ENCODE measurements around the gene AKIRIN1.
"Not testable (repeated sequence)": the region's sequence is repeated elsewhere in the genome, so short reads cannot be mapped to it uniquely, and the experiment has no call there.

Gene AKIRIN1

GRCh38 chr1:38990738-38991637, at the start of gene AKIRIN1:
TSS of gene AKIRIN1 (plus strand) at chr1:38991276. CDS start at chr1:38991381, 105 bp downstream.
- peak; percentile 97 for DNase-seq (ENCODE audit: low read depth)

DNA sequence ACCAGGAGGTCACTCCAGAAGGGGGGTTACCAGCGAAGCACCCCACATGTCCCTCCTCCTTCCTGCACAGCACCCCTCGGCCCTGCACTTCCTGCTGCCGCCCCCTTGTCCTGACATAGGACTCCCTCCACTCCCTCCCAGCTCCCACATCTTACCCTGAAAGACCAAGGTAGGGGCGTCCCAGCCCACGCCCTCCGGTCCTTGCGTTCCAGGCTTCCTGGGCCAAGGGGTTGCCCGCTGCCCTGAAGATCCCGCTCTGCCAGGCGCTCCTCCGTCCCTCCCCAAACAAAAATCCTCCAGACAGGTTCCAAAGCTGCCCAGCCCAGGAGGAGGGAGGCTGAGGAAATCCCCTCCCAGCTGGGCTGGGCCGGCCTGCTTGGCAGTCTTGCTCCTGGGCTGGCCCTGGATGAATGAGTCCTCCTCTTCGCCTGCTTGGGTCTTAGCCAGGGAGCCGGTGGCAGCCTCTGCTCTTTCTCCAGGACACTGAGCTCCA, 49.5 kb upstream of the AKIRIN1 start, which contains the start of gene RHBDL2:
TSS of gene RHBDL2 (minus strand) at position 304 of the 493 bp plus-strand sequence. CDS start 22,618 bp downstream, outside the sequence.
- no peak for DNase-seq (ENCODE audit: low read depth)

GRCh38 chr1:38942664-38943428, 48.2 kb upstream of the AKIRIN1 start:
- no peak for DNase-seq (ENCODE audit: low read depth)

GRCh38 chr1:38944547-38944946, 46.5 kb upstream of the AKIRIN1 start:
- DNase-seq (ENCODE audit: low read depth), result no peak

DNA sequence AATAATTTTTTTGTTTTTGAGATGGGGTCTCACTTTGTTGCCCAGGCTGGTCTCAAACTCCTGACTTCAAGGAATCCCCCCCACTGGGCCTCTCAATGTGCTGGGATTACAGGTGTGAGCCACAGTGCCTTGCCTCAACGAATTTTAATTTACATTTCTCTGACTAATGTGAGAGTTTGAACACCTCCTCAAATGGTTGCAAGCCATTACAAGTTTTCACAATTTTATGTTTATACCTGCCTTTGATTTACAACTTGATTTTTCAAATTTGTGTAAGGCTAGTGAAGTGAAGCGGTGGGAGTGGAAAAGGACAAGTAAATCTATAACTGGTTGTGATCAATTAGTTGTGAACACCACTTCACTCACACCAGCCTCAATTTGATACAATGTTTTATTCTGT, 40.5 kb upstream of the AKIRIN1 start:
- DNase-seq (ENCODE audit: low read depth), result no peak

GRCh38 chr1:38953433-38953860, 37.6 kb upstream of the AKIRIN1 start:
- DNase-seq (ENCODE audit: low read depth), result no peak

- no peak for DNase-seq (ENCODE audit: low read depth)
Measured at GRCh38 chr1:38958967-38959366, 32.1 kb upstream of the AKIRIN1 start.

DNA sequence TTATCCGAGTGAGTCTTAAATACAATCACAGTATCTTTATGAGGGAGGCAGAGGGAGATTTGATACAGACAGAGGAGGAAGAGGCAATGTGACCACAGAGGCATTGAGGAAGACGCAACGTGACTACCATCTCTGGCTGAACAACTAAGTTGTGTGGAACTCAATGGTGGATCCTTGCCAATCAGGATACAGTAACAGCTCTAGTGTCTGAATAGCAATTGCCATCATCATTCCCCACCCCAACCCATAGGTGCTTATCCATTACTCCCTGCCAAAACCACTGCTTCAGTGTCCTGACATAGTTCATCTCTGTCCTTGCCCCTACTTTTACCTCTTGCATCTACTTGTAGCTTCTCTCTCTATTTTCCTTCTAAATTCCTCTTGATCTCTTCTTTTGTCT, 29.0 kb upstream of the AKIRIN1 start:
- DNase-seq (ENCODE audit: low read depth), result no peak

- no peak for DNase-seq (ENCODE audit: low read depth)
Measured at GRCh38 chr1:38962560-38962959, 28.5 kb upstream of the AKIRIN1 start.

DNA sequence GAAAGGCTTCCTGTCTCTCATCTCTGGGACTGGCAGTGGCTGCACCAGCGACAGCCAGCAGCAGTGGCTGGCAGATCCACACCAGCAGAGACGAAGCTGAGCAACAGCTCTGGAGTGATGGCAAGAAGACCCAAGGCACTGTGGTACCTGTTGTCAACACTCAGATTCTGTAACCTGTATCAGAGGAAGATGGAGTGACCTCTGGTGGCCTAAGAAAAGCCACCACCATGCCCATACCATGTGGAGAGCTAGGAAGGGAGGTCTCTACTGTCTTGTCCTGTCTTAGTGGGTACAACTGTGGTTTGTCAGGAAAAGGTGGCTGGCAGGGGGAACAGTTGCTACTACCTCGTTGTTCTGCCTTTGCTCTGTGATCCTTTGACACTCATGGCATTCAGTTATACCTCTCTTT, 26.9 kb upstream of the AKIRIN1 start:
- DNase-seq (ENCODE audit: low read depth), result no peak

DNA sequence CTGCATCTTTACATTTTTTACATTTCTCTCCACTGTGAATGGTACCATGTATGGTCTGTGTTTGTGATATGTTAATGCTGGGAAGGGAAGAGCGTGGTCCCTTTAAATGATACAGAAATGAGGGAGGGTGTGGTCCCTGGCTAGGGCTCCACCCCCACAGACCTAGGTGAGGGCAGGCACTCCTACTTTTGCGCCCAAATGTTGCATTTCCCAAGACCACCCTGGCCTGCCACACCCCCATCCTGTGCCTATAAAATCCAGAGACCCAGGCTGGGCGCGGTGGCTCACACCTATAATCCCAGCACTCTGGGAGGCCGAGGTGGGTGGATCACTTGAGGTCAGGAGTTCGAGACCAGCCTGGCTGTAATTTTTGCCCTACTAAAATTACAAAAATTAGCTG, 17.9 kb upstream of the AKIRIN1 start:
- not testable (repeated sequence) for DNase-seq (ENCODE audit: low read depth)

DNA sequence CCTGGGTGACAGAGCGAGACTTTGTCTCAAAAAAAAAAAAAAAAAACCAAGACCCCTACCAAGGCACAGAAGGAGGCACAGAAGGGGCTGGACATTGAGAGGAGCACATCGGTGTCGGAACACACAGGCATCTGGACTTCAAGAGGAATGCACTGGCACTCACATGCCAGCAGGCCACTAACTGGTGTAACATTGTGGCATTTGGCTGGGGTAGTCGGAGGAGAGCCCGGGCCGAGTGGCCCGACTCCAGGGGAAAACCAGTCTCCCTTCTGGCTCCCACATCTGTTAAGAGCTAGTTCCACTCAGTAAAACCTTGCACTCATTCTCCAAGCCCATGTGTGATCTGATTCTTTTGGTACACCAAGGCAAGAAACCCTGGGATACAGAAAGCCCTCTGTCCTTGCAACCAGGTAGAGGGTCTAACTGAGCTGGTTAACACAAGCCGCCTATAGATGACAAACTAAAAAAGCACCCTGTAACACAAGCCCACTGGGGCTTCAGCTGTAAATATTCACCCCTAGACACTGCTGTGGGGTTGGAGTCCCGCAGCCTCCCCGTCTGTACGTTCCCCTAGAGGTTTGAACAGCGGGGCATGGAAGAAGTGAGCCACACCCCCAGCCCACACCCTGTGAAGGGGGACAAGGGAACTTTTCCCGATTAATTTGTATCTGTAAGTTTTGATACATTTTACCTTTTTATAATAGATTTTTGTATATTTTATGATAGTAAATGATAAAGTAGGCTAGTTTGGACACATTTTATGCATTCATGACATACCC, 17.2 kb upstream of the AKIRIN1 start:
- DNase-seq (ENCODE audit: low read depth), result no peak

GRCh38 chr1:38977399-38978244, 13.5 kb upstream of the AKIRIN1 start:
- peak; percentile 11 for DNase-seq (ENCODE audit: low read depth)

DNA sequence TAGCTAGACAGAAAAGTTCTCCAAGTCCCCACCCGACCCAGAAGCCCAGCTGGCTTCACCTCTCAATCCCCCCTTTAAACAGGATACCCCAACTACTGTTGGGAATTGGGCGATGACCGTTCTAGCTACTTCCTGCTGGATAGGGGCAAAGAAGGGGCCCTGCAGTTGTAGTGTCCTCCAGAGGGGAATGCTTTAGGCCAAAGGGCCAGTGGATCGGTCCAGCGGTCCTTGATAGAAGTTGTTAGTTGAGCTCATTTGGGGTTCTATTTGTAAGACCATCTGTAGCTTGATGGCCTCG, 12.9 kb upstream of the AKIRIN1 start:
- DNase-seq (ENCODE audit: low read depth), result not testable (repeated sequence)

- DNase-seq (ENCODE audit: low read depth), result not testable (repeated sequence)
Measured at GRCh38 chr1:38979380-38979779, 11.7 kb upstream of the AKIRIN1 start.

DNA sequence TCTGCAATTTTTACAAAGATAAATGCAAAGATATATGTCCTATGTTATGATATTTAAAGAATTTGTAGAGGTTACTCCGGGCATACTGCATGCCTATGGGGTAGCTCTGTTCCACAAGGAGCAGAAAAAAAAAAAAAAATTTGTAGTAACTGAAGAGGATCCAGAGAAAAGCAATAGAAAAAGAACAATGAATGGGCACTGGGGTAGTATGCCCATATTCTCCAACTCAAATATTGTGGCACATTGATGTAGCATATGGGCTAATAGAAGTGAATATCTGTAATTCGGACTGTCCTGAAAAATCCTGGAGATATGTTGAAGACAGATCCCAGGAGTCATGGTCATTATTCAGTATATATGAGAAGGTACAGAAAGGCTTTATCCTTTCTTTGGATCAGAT, 1.1 kb upstream of the AKIRIN1 start:
- no peak for DNase-seq (ENCODE audit: low read depth)

DNA sequence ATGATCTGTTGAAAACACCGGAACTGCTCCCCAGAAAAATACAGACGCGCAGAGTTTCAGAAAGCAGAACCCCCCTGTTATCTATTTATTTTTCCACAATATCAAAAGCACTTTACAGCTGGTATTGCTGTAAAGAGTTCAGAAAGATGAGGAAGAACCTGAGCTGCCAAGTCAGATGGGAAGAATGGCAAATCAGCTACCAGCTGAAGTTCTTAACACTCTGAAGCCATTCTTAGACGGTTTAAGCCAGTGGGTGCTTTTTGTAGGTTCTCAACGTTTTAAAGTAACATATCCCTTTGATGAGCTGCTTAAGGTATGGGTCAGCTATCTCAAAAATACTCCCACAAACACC, 714 bp upstream of the AKIRIN1 start:
- no peak for DNase-seq (ENCODE audit: low read depth)

DNA sequence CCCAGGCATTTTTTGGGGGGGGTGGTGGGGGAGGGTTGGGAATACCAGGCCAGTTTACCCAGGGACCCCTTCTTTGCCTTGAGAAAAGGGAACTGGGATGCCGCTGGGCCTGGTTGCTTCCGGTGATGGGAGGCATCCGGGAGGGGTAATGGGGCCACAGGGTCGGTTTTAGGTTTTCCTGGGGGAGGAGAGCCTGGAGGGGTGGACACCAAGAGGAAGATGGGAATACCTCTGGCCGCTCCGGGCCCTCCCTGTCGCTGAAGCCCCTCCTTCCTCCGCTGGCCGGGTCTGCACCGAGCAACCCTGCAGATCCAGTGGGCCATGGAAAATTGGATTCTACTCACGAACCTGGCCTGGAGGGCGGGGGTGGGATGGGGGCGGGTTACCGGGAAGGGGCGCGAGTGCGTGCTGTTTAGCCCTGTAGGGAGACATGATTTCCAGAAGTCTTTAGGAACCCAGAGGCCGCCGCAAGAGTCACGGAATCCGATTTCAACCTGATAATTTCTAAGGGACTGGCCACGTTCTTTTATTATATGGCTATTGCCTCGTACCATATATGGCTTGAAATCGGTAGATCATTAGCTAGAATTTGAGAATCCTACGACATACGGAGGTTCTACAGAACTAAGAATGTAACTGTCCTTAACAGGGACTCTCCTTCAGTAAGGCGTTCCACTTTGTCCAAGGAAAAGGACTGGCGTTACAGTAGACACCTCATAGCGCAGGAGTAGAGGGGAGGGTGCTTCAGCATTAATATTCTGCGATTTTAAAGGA, 749 bp downstream of the AKIRIN1 start:
- no peak for DNase-seq (ENCODE audit: low read depth)

DNA sequence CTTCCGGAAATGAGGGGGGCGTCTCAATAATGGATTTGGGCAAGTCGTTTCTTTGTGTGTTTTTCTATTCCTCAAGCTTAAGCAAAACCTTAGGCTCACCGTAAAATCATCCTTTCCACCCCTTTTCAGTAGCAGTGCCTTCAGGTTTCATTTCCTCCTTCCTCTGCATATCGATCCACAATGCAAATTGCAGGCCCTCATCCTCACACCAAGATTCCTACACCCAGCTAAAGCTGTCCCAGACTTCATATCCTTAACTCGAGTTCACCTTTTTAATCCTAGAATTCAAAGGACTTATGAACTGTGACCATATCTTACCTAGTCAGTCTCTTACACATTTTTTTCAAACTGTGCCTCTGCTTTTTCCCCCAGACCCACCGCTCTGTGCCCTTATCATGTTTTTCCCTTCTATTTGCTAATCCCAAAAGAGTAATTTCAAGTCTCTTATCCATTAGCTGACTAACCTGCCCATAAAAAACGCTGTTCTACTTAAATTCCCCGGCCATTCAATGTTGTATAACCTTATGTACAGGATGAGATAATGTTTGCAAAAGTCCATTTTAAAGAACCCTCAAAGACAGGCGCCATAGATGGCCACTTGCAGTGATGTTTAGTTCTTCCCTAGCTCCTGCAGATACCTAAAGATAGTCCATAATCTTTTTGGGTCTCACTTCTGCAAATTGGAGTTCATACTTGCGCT, 1.5 kb downstream of the AKIRIN1 start:
- DNase-seq (ENCODE audit: low read depth), result no peak

- no peak for DNase-seq (ENCODE audit: low read depth)
Measured at GRCh38 chr1:38994196-38994595, 3.1 kb downstream of the AKIRIN1 start.

Data from stimulated activated CD8-positive, alpha-beta memory T cell treated with anti-CD3 and anti-CD28 coated beads, Interleukin-15, amount 100 ng/mL, for 24 hours (primary cell).